Osteoblast (primary cell): ENCODE results near the gene WWOX. TPM values are rescaled to one million over a fixed set of nuclear protein-coding genes. Genes with fewer than 3 reads are reported as not detected.

Experiments
- DNase-seq: peaks from one replicate; pipeline ENCODE4 v3.0.0; 2011; ENCODE audit warnings: low spot score, mixed read lengths; ENCODE audit not compliant: insufficient read length; ENCODE audit errors: missing footprints
- H2AFZ ChIP-seq: 2 replicates; pipeline ENCODE4 v1.6.0; 2011; ENCODE audit warnings: mild to moderate bottlenecking, low read length
- H3K27ac ChIP-seq: 2 replicates; pipeline ENCODE4 v1.5.1; 2011; ENCODE audit warnings: mild to moderate bottlenecking, low read depth, low read length, moderate library complexity
- H3K27me3 ChIP-seq: 2 replicates; pipeline ENCODE4 v1.6.0; 2012; ENCODE audit warnings: mild to moderate bottlenecking, control low read depth, inconsistent platforms, low read length, moderate library complexity; ENCODE audit not compliant: insufficient read depth
- H3K36me3 ChIP-seq: 2 replicates; pipeline ENCODE4 v1.5.1; 2011; ENCODE audit warnings: mild to moderate bottlenecking, low read length, control low read depth, moderate library complexity; ENCODE audit not compliant: insufficient read depth
- H3K4me1 ChIP-seq: 2 replicates; pipeline ENCODE4 v1.5.1; 2011; ENCODE audit warnings: mild to moderate bottlenecking, low read length, control low read depth, moderate library complexity; ENCODE audit not compliant: insufficient read depth
- H3K4me2 ChIP-seq: 2 replicates; pipeline ENCODE4 v1.6.0; 2011; ENCODE audit warnings: mild to moderate bottlenecking, low read length; ENCODE audit not compliant: insufficient read depth
- H3K4me3 ChIP-seq: fragments of 200-600 bp; sonication (generic); 3 replicates; pipeline ENCODE4 v1.5.1; 2012; ENCODE audit warnings: mild to moderate bottlenecking, low read length, inconsistent platforms; ENCODE audit not compliant: insufficient read depth
- H3K79me2 ChIP-seq: 2 replicates; pipeline ENCODE4 v1.6.0; 2012; ENCODE audit warnings: mild to moderate bottlenecking, low read length, control low read depth, inconsistent platforms; ENCODE audit not compliant: insufficient read depth
- H3K9me3 ChIP-seq: 2 replicates; pipeline ENCODE4 v1.5.1; 2011; ENCODE audit warnings: low read depth, low read length, control low read depth
- H4K20me1 ChIP-seq: 2 replicates; pipeline ENCODE4 v1.6.0; 2012; ENCODE audit warnings: mild to moderate bottlenecking, low read length, control low read depth; ENCODE audit not compliant: insufficient read depth
- total RNA-seq: library from RNA; depleted of rRNA; stranded (reverse); fragments of >200 nt; gene quantifications from 2 replicates; pipeline ENCODE4 v1.2.3, GENCODE V29; 2012
- TF ChIP-seq, protein P1 (sequence below): IDR thresholded peaks from 2 replicates; pipeline ENCODE4 v1.5.1; 2011; ENCODE audit warnings: mild to moderate bottlenecking, low read depth, low read length, moderate library complexity; ENCODE audit errors: extremely low read depth

WWOX gene
- total RNA-seq, 1 donor: 23.9 TPM

DNA sequence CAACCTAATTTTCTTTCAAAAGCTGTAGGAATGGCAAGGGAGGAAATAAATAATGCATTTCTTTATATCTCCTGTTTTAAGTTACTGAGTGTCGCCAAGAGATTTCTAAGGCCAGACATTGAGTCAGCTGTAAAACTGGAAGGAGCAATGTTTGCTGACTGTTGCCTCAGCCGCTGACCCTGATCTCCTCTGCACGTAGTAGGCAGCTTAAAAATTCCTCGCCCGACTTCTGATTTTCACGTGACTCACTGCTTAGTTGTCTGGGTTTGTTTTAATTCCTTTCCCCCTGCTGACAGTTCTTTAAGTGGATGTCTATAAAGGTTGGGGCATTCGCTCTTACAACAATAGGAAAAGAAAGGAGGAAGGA, 100.6 kb downstream of the WWOX start:
- Histone ChIP-seq H3K4me1 (no peaks in the 10 kb centered on the region), H3K79me2 (no peaks in the 10 kb centered on the region), H3K4me2 (no peak overlapping the region), H3K36me3 (no peaks in the 10 kb centered on the region), H2AFZ (no peak overlapping the region), H3K27ac (no peak overlapping the region), H4K20me1 (no peaks in the 10 kb centered on the region), H3K4me3 (no peak overlapping the region), H3K9me3 (no peaks in the 10 kb centered on the region), H3K27me3 (no peaks in the 10 kb centered on the region)
- TF ChIP-seq, protein P1, sequence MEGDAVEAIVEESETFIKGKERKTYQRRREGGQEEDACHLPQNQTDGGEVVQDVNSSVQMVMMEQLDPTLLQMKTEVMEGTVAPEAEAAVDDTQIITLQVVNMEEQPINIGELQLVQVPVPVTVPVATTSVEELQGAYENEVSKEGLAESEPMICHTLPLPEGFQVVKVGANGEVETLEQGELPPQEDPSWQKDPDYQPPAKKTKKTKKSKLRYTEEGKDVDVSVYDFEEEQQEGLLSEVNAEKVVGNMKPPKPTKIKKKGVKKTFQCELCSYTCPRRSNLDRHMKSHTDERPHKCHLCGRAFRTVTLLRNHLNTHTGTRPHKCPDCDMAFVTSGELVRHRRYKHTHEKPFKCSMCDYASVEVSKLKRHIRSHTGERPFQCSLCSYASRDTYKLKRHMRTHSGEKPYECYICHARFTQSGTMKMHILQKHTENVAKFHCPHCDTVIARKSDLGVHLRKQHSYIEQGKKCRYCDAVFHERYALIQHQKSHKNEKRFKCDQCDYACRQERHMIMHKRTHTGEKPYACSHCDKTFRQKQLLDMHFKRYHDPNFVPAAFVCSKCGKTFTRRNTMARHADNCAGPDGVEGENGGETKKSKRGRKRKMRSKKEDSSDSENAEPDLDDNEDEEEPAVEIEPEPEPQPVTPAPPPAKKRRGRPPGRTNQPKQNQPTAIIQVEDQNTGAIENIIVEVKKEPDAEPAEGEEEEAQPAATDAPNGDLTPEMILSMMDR: no peak
- no peak for DNase-seq

DNA sequence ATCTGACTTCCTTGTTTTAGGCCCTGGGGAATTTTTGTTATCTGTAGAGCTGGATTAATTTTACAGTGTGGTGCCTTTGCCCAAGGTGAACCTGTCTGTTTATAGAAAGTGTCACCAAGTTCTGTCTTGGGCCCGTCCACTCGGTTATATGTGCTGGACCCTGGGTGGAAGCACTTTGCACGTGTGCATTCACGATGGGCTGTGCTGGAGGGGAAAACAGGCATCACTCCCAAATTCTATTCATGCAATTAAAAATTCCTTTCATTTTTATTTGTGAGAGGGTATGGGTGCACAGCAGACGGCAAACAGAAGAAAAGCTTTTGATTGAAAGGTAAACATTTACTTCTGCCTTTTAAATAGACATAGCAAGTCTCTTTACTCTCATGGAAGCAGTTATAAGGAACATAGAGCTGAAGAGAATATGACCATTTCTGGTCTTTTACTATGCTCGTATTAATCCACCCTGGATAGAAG, 101.2 kb downstream of the WWOX start:
- no peaks in the 10 kb centered on the region for H3K79me2 ChIP-seq
- TF ChIP-seq, protein P1: no peak
- H3K4me3 ChIP-seq: no peak overlapping the region
- H3K9me3 ChIP-seq: no peaks in the 10 kb centered on the region
- H3K4me1 ChIP-seq: no peaks in the 10 kb centered on the region
- no peak for DNase-seq
- H3K36me3 ChIP-seq: no peaks in the 10 kb centered on the region
- H2AFZ ChIP-seq: no peak overlapping the region
- no peaks in the 10 kb centered on the region for H3K27me3 ChIP-seq
- H4K20me1 ChIP-seq: no peaks in the 10 kb centered on the region
- no peak overlapping the region for H3K4me2 ChIP-seq
- H3K27ac ChIP-seq: no peak overlapping the region

DNA sequence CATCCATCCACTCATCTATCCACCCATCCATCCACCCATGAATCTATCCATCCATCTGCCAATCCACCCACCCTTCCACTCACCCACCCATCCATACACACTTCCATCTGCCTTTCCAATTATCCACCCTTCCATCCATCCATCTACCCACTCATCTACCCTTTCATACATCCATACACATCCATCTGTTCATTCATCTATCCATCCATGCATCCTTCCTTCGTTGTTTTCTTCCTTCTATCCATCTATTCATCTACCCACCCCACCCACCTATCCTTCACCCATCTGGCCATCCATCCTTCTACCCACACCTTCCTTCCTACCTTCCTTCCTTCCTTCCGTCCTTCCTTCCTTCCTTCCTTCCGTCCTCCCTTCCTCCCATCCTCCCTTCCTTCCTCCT, 106.1 kb downstream of the WWOX start:
- no peaks in the 10 kb centered on the region for H4K20me1 ChIP-seq
- no peak for DNase-seq

DNA sequence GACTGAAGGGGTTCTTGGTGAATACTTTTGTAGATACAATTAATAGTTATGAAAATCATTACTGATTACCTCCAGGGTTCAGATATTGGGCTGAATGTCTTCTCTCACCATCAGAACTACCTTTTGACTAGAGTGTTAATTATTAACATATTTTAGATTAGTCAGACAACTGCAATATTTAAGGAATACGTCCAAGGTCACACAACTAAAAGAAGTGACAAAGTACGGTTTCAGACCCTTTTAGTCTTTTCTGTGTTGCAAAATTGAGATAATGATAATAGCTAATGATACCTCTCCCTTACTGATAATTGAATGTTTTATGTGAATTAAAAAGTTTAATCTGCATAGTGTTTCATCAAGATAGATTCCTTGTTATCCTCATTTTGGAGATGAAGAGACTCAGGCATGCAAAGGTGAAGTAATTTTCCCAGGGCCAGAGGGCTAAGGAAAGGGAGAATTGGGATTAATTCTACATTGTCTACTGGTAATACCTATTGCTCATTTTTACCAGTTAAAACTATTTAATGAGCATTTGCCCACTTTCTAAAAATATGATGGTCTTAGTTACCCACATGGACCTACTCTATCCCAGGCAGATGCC, 107.3 kb downstream of the WWOX start:
- Histone ChIP-seq H3K27ac (no peak overlapping the region), H3K4me2 (no peak overlapping the region), H3K27me3 (no peaks in the 10 kb centered on the region), H2AFZ (no peak overlapping the region), H3K4me3 (no peak overlapping the region), H3K4me1 (no peaks in the 10 kb centered on the region), H3K79me2 (no peaks in the 10 kb centered on the region), H3K9me3 (no peaks in the 10 kb centered on the region), H4K20me1 (no peaks in the 10 kb centered on the region), H3K36me3 (no peaks in the 10 kb centered on the region)
- TF ChIP-seq, protein P1: no peak
- no peak for DNase-seq

More for the DNA sequence above, 106.1 kb downstream of the WWOX start:
- H3K79me2 ChIP-seq: no peaks in the 10 kb centered on the region
- no peaks in the 10 kb centered on the region for H3K27me3 ChIP-seq
- TF ChIP-seq, protein P1: no peak
- no peak overlapping the region for H3K4me2 ChIP-seq
- H3K4me1 ChIP-seq: no peaks in the 10 kb centered on the region
- no peaks in the 10 kb centered on the region for H3K9me3 ChIP-seq
- H3K27ac ChIP-seq: no peak overlapping the region
- no peaks in the 10 kb centered on the region for H3K36me3 ChIP-seq
- H2AFZ ChIP-seq: no peak overlapping the region
- H3K4me3 ChIP-seq: no peak overlapping the region
